CD14-positive monocyte (primary cell): ENCODE measurements around the gene KRT222. TPM values are rescaled to one million over a fixed set of nuclear protein-coding genes. Genes with fewer than 3 reads are reported as not detected.

Experiments
- DNase-seq, 3 donors: peaks; one replicate each; pipeline ENCODE4 v3.0.0-alpha.2; 2011 to 2022
- H2AFZ ChIP-seq: 2 replicates; pipeline ENCODE4 v1.6.0; 2012; ENCODE audit warnings: mild to moderate bottlenecking, low read depth, low read length, inconsistent platforms; ENCODE audit not compliant: insufficient read depth, poor library complexity, severe bottlenecking
- H3K27ac ChIP-seq, 2 donors: 1 replicate in 1 of 2; 2 replicates in 1 of 2; pipeline ENCODE4 v1.5.1; 2012 to 2013; ENCODE audit warnings: low read length in 2 of 2, control low read depth in 1 of 2, inconsistent platforms in 1 of 2, low read depth in 1 of 2, mild to moderate bottlenecking in 1 of 2
- H3K27me3 ChIP-seq, 2 donors: one replicate each; pipeline versions ENCODE4 v1.6.0 to v1.6.1; 2011 to 2013; ENCODE audit warnings: low read length in 2 of 2; ENCODE audit not compliant: control insufficient read depth in 2 of 2, insufficient read depth in 2 of 2
- H3K36me3 ChIP-seq, 2 donors: replicated peaks in 1 of 2; 1 replicate in 1 of 2; 2 replicates in 1 of 2; pipeline versions ENCODE4 v1.5.1 to v1.6.1; 2012 to 2013; ENCODE audit warnings: low read length in 2 of 2, control low read depth in 1 of 2, inconsistent platforms in 1 of 2, mild to moderate bottlenecking in 1 of 2; ENCODE audit not compliant: insufficient read depth in 2 of 2, control insufficient read depth in 1 of 2
- H3K4me1 ChIP-seq, 2 donors: 1 replicate in 1 of 2; 2 replicates in 1 of 2; pipeline versions ENCODE4 v1.5.1 to v1.6.1; 2012 to 2013; ENCODE audit warnings: low read length in 2 of 2, control low read depth in 1 of 2, inconsistent platforms in 1 of 2, mild to moderate bottlenecking in 1 of 2, moderate library complexity in 1 of 2; ENCODE audit not compliant: insufficient read depth in 2 of 2, control insufficient read depth in 1 of 2
- H3K4me2 ChIP-seq: replicated peaks from 2 replicates; pipeline ENCODE3; 2012; ENCODE audit warnings: low read length, moderate library complexity, mild to moderate bottlenecking; ENCODE audit not compliant: poor library complexity, severe bottlenecking; ENCODE audit errors: extremely low read depth
- H3K4me3 ChIP-seq, 3 experiments: fragments of 200-600 bp in 1 of 3; sonication (generic) in 1 of 3; replicated peaks in 1 of 3; 1 replicate in 2 of 3; 2 replicates in 1 of 3; pipeline ENCODE4 v1.5.1; 2011 to 2013; ENCODE audit warnings: low read length in 3 of 3, mild to moderate bottlenecking in 3 of 3, control low read depth in 2 of 3, low read depth in 2 of 3, inconsistent platforms in 1 of 3, moderate library complexity in 1 of 3
- H3K79me2 ChIP-seq: 2 replicates; pipeline ENCODE4 v1.6.0; 2012; ENCODE audit warnings: mild to moderate bottlenecking, control low read depth, inconsistent platforms, low read length, moderate library complexity; ENCODE audit not compliant: insufficient read depth
- H3K9ac ChIP-seq: 2 replicates; pipeline ENCODE4 v1.6.0; 2017; ENCODE audit warnings: low read length, mild to moderate bottlenecking; ENCODE audit not compliant: insufficient read depth, poor library complexity, severe bottlenecking
- H3K9me3 ChIP-seq, 2 donors: replicated peaks in 1 of 2; 1 replicate in 1 of 2; 2 replicates in 1 of 2; pipeline versions ENCODE4 v1.5.1 to v1.6.1; 2012 to 2013; ENCODE audit warnings: low read length in 2 of 2, control low read depth in 1 of 2; ENCODE audit not compliant: control insufficient read depth in 1 of 2, insufficient read depth in 1 of 2
- H4K20me1 ChIP-seq: 2 replicates; pipeline ENCODE4 v1.6.0; 2012; ENCODE audit warnings: mild to moderate bottlenecking, low read length, control low read depth, moderate library complexity; ENCODE audit not compliant: insufficient read depth
- H3K27ac Mint-ChIP-seq, 7 donors: one replicate each; pipeline ENCODE4 v1.8.0; 2020; ENCODE audit warnings: mild to moderate bottlenecking in 7 of 7, mixed read lengths in 7 of 7, moderate library complexity in 6 of 7, inconsistent platforms in 2 of 7
- H3K27me3 Mint-ChIP-seq, 3 donors: one replicate each; pipeline ENCODE4 v1.8.0; 2021 to 2022; ENCODE audit warnings: low read depth in 3 of 3, mild to moderate bottlenecking in 3 of 3, mixed read lengths in 3 of 3, moderate library complexity in 3 of 3, inconsistent platforms in 1 of 3
- H3K36me3 Mint-ChIP-seq, 2 donors: one replicate each; pipeline ENCODE4 v1.8.0; 2020; ENCODE audit warnings: mixed read lengths in 2 of 2, inconsistent platforms in 1 of 2, mild to moderate bottlenecking in 1 of 2
- H3K4me1 Mint-ChIP-seq: one replicate; pipeline ENCODE4 v1.8.0; 2020; ENCODE audit warnings: mild to moderate bottlenecking, mixed read lengths
- H3K4me3 Mint-ChIP-seq, 2 donors: one replicate each; pipeline ENCODE4 v1.8.0; 2020; ENCODE audit warnings: mild to moderate bottlenecking in 2 of 2, mixed read lengths in 2 of 2, moderate library complexity in 1 of 2
- H3K9me3 Mint-ChIP-seq, 7 donors: one replicate each; pipeline ENCODE4 v1.8.0; 2020 to 2022; ENCODE audit warnings: mixed read lengths in 7 of 7, mild to moderate bottlenecking in 6 of 7, moderate library complexity in 6 of 7, inconsistent platforms in 2 of 7
- CTCF ChIP-seq: fragments of 200-600 bp; IDR thresholded peaks from one replicate; pipeline ENCODE4 v1.8.0; 2022; ENCODE audit warnings: antibody characterized with exemption, mild to moderate bottlenecking
- WGBS: methylation state at CpG from one replicate; pipeline ENCODE4 v1.1.5; 2013; ENCODE audit warnings: missing lambda C conversion rate; ENCODE audit not compliant: insufficient coverage; 5-methylcytosine and 5-hydroxymethylcytosine counted together
- intact Hi-C, 2 donors: fragments of 100-400 bp; cut with micrococcal nuclease; formaldehyde crosslinking; loops; one replicate each; pipeline versions ENCODE4 v1.15.0 to v1.15.1; 2023
- polyA plus RNA-seq, 3 donors: library from polyadenylated mRNA; depleted of rRNA in 1 of 3; unstranded in 2 of 3; stranded (reverse) in 1 of 3; fragments of 300-500 nt in 2 of 3; fragments of >200 nt in 1 of 3; fragmentation: Illumina TruSeq in 2 of 3; gene quantifications; 1 replicate in 2 of 3; 2 replicates in 1 of 3; pipeline ENCODE4 v1.2.3, GENCODE V29; 2012 to 2021

KRT222 gene
- polyA plus RNA-seq, 3 donors: not detected

GRCh38 chr17:40699853-40700252, 34.9 kb upstream of the KRT222 start:
- Histone ChIP-seq H3K27me3 (peaks cover 4 to 13% of the 10 kb centered on the region in 2 donors), H3K36me3 (no peaks in the 10 kb centered on the region), H3K9me3 (no peaks in the 10 kb centered on the region), H4K20me1 (no peaks in the 10 kb centered on the region), H3K27ac (no peak overlapping the region), H3K4me3 (no peak overlapping the region), H3K4me2 (no peak overlapping the region), H3K79me2 (no peaks in the 10 kb centered on the region), H3K4me1 (no peaks in the 10 kb centered on the region), H2AFZ (no peak overlapping the region), H3K9ac (no peak overlapping the region)
- Mint-ChIP-seq H3K27ac (no peak overlapping the region), H3K9me3 (peaks cover 0 to 2% (median 0%) of the 10 kb centered on the region in 7 donors), H3K4me3 (no peak overlapping the region), H3K36me3 (no peaks in the 10 kb centered on the region), H3K27me3 (peaks cover 20 to 64% (median 26%) of the 10 kb centered on the region in 3 donors), H3K4me1 (no peaks in the 10 kb centered on the region)
- no peak for TF ChIP-seq CTCF
- 74% methylated on average over 4 of the region's 5 CpGs for WGBS
- intact Hi-C loops: no loop called here
- DNase-seq: no peak

GRCh38 chr17:40699371-40699770, 34.4 kb upstream of the KRT222 start:
- intact Hi-C loops: no loop called here
- no peak overlapping the region for H3K4me2 ChIP-seq
- no peaks in the 10 kb centered on the region for H3K36me3 Mint-ChIP-seq
- H3K4me3 Mint-ChIP-seq: no peak overlapping the region
- no peak overlapping the region for H3K27ac Mint-ChIP-seq
- H3K27ac ChIP-seq: no peak overlapping the region
- peaks cover 0 to 2% (median 0%) of the 10 kb centered on the region in 7 donors for H3K9me3 Mint-ChIP-seq
- H3K79me2 ChIP-seq: no peaks in the 10 kb centered on the region
- DNase-seq: no peak
- no peaks in the 10 kb centered on the region for H3K4me1 Mint-ChIP-seq
- no peak overlapping the region for H2AFZ ChIP-seq
- no peak overlapping the region for H3K9ac ChIP-seq
- H3K4me3 ChIP-seq: no peak overlapping the region
- H3K36me3 ChIP-seq: no peaks in the 10 kb centered on the region
- no peaks in the 10 kb centered on the region for H3K9me3 ChIP-seq
- peaks cover 19 to 62% (median 23%) of the 10 kb centered on the region in 3 donors for H3K27me3 Mint-ChIP-seq
- no peak for TF ChIP-seq CTCF
- 96% methylated on average over 6 of the region's 9 CpGs for WGBS
- H4K20me1 ChIP-seq: no peaks in the 10 kb centered on the region
- H3K4me1 ChIP-seq: no peaks in the 10 kb centered on the region
- H3K27me3 ChIP-seq: peaks cover 4 to 13% of the 10 kb centered on the region in 2 donors
